Superior temporal gyrus (tissue), 1 donor: ENCODE data around the gene GALNS.
A peak's percentile ranks its signal among the peaks of the same experiment; 100 is the strongest.

Experiments
- DNase-seq: peaks from one replicate; pipeline ENCODE4 v3.0.0-alpha.2; 2016; ENCODE audit errors: extremely low spot score

GALNS gene

GRCh38 chr16:88817785-88818574 lies 38.8 kb downstream of the GALNS start:
- DNase-seq = no peak

- no peak for DNase-seq
Observed at GRCh38 chr16:88816736-88817535, 39.8 kb downstream of the GALNS start.

GRCh38 chr16:88815901-88816589 lies 40.7 kb downstream of the GALNS start:
- no peak for DNase-seq

GRCh38 chr16:88815227-88815626 lies 41.5 kb downstream of the GALNS start:
- DNase-seq = no peak

- DNase-seq = no peak
Observed at GRCh38 chr16:88814144-88814502, 42.6 kb downstream of the GALNS start.

GRCh38 chr16:88813269-88814143 lies 43.2 kb downstream of the GALNS start:
- no peak for DNase-seq

GRCh38 chr16:88812513-88813268 lies 44.1 kb downstream of the GALNS start:
- no peak for DNase-seq

GRCh38 chr16:88811769-88812512 lies 44.8 kb downstream of the GALNS start, which contains the start of gene APRT:
Gene APRT (minus strand): TSS chr16:88811928. CDS start chr16:88811899, 29 bp downstream.
- peak; percentile 86 for DNase-seq

GRCh38 chr16:88810912-88811768 lies 45.6 kb downstream of the GALNS start:
- DNase-seq = peak; percentile 90

- no peak for DNase-seq
Observed at GRCh38 chr16:88810166-88810911, 46.4 kb downstream of the GALNS start.

GRCh38 chr16:88809676-88810165 lies 47.0 kb downstream of the GALNS start:
- no peak for DNase-seq

- DNase-seq = no peak
Observed at GRCh38 chr16:88809068-88809675, 47.6 kb downstream of the GALNS start.

- no peak for DNase-seq
Observed at GRCh38 chr16:88807626-88808453, 48.9 kb downstream of the GALNS start.

- DNase-seq = no peak
Observed at GRCh38 chr16:88807142-88807625, 49.6 kb downstream of the GALNS start.

GRCh38 chr16:88806491-88807111 lies 50.1 kb downstream of the GALNS start:
- no peak for DNase-seq

- DNase-seq = no peak
Observed at GRCh38 chr16:88805887-88806393, 50.8 kb downstream of the GALNS start.
